HFFc6 (cell line): Measurements from ENCODE around the gene HEMK1. TPM values are rescaled to one million over a fixed set of nuclear protein-coding genes. Genes with fewer than 3 reads are reported as not detected.

Source experiments
- DNase-seq: peaks from one replicate; pipeline ENCODE4 v3.0.0-alpha.2; 2018
- H3K27ac Mint-ChIP-seq: 2 replicates; pipeline ENCODE4 v1.8.0; 2020; ENCODE audit warnings: mild to moderate bottlenecking, mixed read lengths
- H3K27me3 Mint-ChIP-seq: 2 replicates; pipeline ENCODE4 v1.8.0; 2021; ENCODE audit warnings: mild to moderate bottlenecking, moderate library complexity, mixed read lengths; ENCODE audit not compliant: insufficient read depth
- H3K36me3 Mint-ChIP-seq: 2 replicates; pipeline ENCODE4 v1.8.0; 2021; ENCODE audit warnings: low read depth, mixed read lengths
- H3K4me1 Mint-ChIP-seq: 2 replicates; pipeline ENCODE4 v1.8.0; 2020; ENCODE audit warnings: low read depth, mixed read lengths
- H3K4me3 Mint-ChIP-seq: 2 replicates; pipeline ENCODE4 v1.8.0; 2020; ENCODE audit warnings: mild to moderate bottlenecking, moderate library complexity, mixed read lengths
- H3K9me3 Mint-ChIP-seq: 2 replicates; pipeline ENCODE4 v1.8.0; 2020; ENCODE audit warnings: mild to moderate bottlenecking, mixed read lengths
- CTCF ChIP-seq: fragments of 200-600 bp; sonication (generic); IDR thresholded peaks from 2 replicates; pipeline ENCODE4 v1.5.0; 2021; ENCODE audit warnings: antibody characterized with exemption, mild to moderate bottlenecking
- total RNA-seq, 6 experiments: library from RNA; stranded (reverse); fragmentation: NEBNext Ultra II Directional; extraction: Animal tissue kit (Norgen Biotek cat#: 25700); gene quantifications; 2 replicates in 1 of 6; 3 replicates in 5 of 6; pipeline ENCODE4 v1.2.3, GENCODE V29; 2021

Gene HEMK1
- total RNA-seq, 6 experiments from 2014 or later = 17.9 to 20.7 (median 19.2) TPM

DNA sequence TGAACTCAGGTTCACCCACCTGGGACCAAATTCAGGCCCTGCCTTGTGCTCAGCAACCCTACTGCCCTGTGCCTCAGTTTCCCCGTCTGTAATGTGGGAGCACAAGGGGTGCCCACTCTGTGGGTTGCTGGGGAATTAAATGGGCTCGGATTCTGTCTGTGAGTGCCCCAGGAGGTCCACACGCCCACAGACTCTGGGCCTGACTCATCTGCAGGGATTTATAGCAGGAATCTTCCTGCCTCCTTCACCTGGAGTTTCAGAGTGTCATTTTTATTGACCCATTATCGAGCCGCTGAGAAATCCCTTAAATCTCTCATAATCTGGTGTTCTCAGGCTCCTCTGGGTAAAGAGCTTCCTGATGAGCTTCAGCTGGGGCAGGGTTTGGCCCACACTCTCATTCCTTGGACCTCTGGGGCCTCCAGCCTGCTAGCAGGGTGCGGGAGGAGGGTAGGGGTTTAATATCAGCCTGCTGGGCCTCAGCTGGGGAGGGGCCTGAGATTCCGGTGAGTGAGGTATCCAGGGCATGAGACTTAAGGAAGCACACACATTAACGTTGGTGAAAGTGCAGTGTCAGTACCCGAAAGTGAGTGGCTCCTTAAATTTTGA, 18.2 kb upstream of the HEMK1 start:
- Mint-ChIP-seq H3K27me3 (peaks cover 23% of the 10 kb centered on the region), H3K36me3 (no peaks in the 10 kb centered on the region), H3K4me3 (no peak overlapping the region), H3K9me3 (no peaks in the 10 kb centered on the region), H3K4me1 (peaks cover 6% of the 10 kb centered on the region; the same call in 1 of the 2 replicates), H3K27ac (no peak overlapping the region)
- DNase-seq = no peak
- TF ChIP-seq CTCF = no peak

DNA sequence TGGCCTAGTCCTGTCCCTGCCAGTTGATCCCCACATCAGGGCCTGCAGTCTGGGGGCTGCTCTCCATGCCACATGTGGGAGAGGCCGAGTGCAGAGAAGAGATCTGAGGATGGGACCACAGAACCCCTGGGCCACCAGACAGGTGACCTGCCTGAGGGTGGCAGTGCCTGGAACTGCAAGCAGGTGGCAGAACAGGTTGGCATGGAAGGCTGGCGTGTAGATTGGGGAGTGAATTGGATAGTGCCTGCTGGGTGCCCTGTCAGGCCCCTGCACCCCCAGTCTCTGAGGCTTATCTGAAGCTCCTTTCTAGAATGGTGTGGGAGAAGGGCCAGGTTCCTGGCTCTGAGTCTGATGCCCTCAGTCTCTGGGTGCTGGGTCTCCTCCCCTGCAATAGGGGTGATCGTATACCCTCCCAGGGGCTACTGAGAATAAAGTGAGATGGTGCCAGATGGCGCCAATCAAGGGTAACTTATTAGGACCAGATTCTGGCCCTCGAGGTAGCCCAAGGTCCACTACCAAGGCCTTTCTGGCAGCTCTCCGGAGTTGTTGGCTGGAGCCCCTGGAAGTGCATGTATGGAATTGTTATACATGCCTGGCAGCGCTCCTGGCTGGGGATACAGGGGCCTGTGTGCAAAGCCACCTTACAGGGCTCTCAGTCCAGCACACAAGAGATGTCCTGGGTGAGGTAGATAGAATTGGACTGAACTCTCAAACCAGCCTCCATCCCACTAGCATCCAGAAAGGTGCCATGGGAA, 17.5 kb upstream of the HEMK1 start:
- peaks cover 6% of the 10 kb centered on the region; the same call in 1 of the 2 replicates for H3K4me1 Mint-ChIP-seq
- peak; percentile 31; the same call in 1 of the 2 replicates for TF ChIP-seq CTCF
- no peaks in the 10 kb centered on the region for H3K36me3 Mint-ChIP-seq
- H3K9me3 Mint-ChIP-seq = no peaks in the 10 kb centered on the region
- no peak overlapping the region for H3K27ac Mint-ChIP-seq
- H3K4me3 Mint-ChIP-seq = no peak overlapping the region
- H3K27me3 Mint-ChIP-seq = peaks cover 24% of the 10 kb centered on the region
- no peak for DNase-seq

GRCh38 chr3:50552598-50552997, 16.7 kb upstream of the HEMK1 start:
- Mint-ChIP-seq H3K27ac (no peak overlapping the region), H3K36me3 (no peaks in the 10 kb centered on the region), H3K27me3 (peaks cover 22% of the 10 kb centered on the region), H3K9me3 (no peaks in the 10 kb centered on the region), H3K4me3 (no peak overlapping the region), H3K4me1 (peaks cover 6% of the 10 kb centered on the region; the same call in 1 of the 2 replicates)
- TF ChIP-seq CTCF = no peak
- DNase-seq = no peak

DNA sequence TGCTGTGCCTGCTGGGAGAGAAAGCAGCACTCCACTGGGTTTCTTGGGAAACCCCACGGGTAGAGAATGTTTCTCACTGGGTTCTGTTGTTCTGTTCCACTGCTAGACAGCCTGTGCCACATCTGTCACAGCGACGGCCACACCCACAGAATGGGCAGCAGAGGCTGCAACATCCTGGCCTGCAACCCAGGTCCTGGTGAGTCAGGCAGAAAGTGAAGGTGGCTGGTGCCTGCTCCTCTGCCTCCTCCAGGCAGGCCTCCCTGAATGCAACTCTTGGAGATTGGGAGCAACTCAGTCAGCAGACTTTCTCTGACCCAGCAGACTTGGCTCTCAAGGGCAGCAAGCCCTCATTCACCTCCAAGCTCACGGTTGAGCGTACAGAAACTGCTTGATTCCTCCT, 14.8 kb upstream of the HEMK1 start:
- no peak for DNase-seq
- H3K4me3 Mint-ChIP-seq = no peak overlapping the region

DNA sequence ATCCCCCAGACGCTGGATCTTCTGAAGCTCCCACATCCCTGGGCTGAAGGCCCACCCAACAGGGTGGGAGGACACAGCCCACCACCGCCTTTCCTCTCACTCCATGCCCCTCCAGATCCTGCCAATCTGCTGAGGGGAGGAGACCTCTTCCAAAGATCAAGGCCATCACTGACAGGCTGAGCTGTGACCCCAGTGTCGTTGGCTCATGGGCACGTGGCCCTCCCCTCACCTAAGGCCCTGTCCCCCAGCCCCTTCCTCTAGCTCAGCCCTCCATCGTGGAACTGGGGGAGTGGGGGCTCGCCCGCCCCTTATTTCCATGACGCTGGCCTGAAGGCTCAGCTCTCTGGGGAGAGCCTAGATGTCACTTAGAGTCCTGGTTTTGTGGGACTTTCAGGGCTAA, 12.2 kb upstream of the HEMK1 start:
- H3K27ac Mint-ChIP-seq = no peak overlapping the region
- no peak for TF ChIP-seq CTCF
- DNase-seq = no peak
- H3K4me1 Mint-ChIP-seq = peaks cover 8% of the 10 kb centered on the region
- H3K9me3 Mint-ChIP-seq = no peaks in the 10 kb centered on the region
- H3K36me3 Mint-ChIP-seq = no peaks in the 10 kb centered on the region
- no peak overlapping the region for H3K4me3 Mint-ChIP-seq
- peaks cover 18% of the 10 kb centered on the region for H3K27me3 Mint-ChIP-seq

More for the DNA sequence above, 14.8 kb upstream of the HEMK1 start:
- no peak overlapping the region for H3K27ac Mint-ChIP-seq
- peaks cover 22% of the 10 kb centered on the region for H3K27me3 Mint-ChIP-seq
- no peak for TF ChIP-seq CTCF
- no peaks in the 10 kb centered on the region for H3K9me3 Mint-ChIP-seq
- no peaks in the 10 kb centered on the region for H3K36me3 Mint-ChIP-seq
- peaks cover 8% of the 10 kb centered on the region for H3K4me1 Mint-ChIP-seq
